GM21737 (cell line): ENCODE results near the gene RYR2.

Experiments used
- ATAC-seq: cut with Tn5 transposase; IDR thresholded peaks from one replicate; pipeline ENCODE4 v1.9.1; 2021; ENCODE audit warnings: mild to moderate bottlenecking, moderate library complexity; ENCODE audit not compliant: unreplicated experiment

Gene RYR2

GRCh38 chr1:237759377-237759776, 717.4 kb downstream of the RYR2 start:
- ATAC-seq: no peak

GRCh38 chr1:237760951-237761350, 719.0 kb downstream of the RYR2 start:
- ATAC-seq: no peak

- ATAC-seq: no peak
These were observed 721.2 kb downstream of the RYR2 start for GRCh38 chr1:237763137-237763536.

GRCh38 chr1:237763751-237764150, 721.8 kb downstream of the RYR2 start:
- no peak for ATAC-seq

- no peak for ATAC-seq
These were observed 727.9 kb downstream of the RYR2 start for GRCh38 chr1:237769916-237770315.

GRCh38 chr1:237772009-237772408, 730.0 kb downstream of the RYR2 start:
- ATAC-seq: no peak

GRCh38 chr1:237774246-237774645, 732.3 kb downstream of the RYR2 start:
- no peak for ATAC-seq

- ATAC-seq: no peak
These were observed 737.4 kb downstream of the RYR2 start for GRCh38 chr1:237779356-237779755.

GRCh38 chr1:237786066-237786719, 744.2 kb downstream of the RYR2 start:
- ATAC-seq: no peak

GRCh38 chr1:237788069-237788468, 746.1 kb downstream of the RYR2 start:
- no peak for ATAC-seq

GRCh38 chr1:237789619-237790018, 747.6 kb downstream of the RYR2 start:
- ATAC-seq: no peak

- no peak for ATAC-seq
These were observed 749.6 kb downstream of the RYR2 start for GRCh38 chr1:237791592-237791991.

- no peak for ATAC-seq
These were observed 750.2 kb downstream of the RYR2 start for GRCh38 chr1:237792149-237792548.

GRCh38 chr1:237792726-237793125, 750.7 kb downstream of the RYR2 start:
- no peak for ATAC-seq

- ATAC-seq: no peak
These were observed 752.1 kb downstream of the RYR2 start for GRCh38 chr1:237794071-237794470.

GRCh38 chr1:237795558-237795957, 753.6 kb downstream of the RYR2 start:
- ATAC-seq: no peak

- peak; percentile 88 for ATAC-seq
These were observed 757.9 kb downstream of the RYR2 start for GRCh38 chr1:237799762-237800474.

GRCh38 chr1:237804516-237804915, 762.5 kb downstream of the RYR2 start:
- ATAC-seq: no peak

- ATAC-seq: no peak
These were observed 767.1 kb downstream of the RYR2 start for GRCh38 chr1:237809099-237809498.

GRCh38 chr1:237811633-237812032, 769.6 kb downstream of the RYR2 start:
- ATAC-seq: no peak

GRCh38 chr1:237812061-237812460, 770.1 kb downstream of the RYR2 start:
- no peak for ATAC-seq

GRCh38 chr1:237814319-237814924, 772.4 kb downstream of the RYR2 start:
- no peak for ATAC-seq
